HG03439 (cell line): ENCODE data around the gene ANKFN1.

Source experiments
- ATAC-seq: cut with Tn5 transposase; IDR thresholded peaks from one replicate; pipeline ENCODE4 v1.9.1; 2021; ENCODE audit warnings: mild to moderate bottlenecking, moderate library complexity; ENCODE audit not compliant: unreplicated experiment

The ANKFN1 gene

GRCh38 chr17:56152874-56153602 lies at the start of gene ANKFN1:
Gene ANKFN1, plus strand, starts transcription at chr17:56153475. Its CDS starts 59,193 bp downstream, at chr17:56212668.
- no peak for ATAC-seq

GRCh38 chr17:56108811-56109284 lies 44.4 kb upstream of the ANKFN1 start:
- no peak for ATAC-seq

- ATAC-seq = no peak
These were observed 43.4 kb upstream of the ANKFN1 start for GRCh38 chr17:56109836-56110235.

- no peak for ATAC-seq
These were observed 42.7 kb upstream of the ANKFN1 start for GRCh38 chr17:56110463-56111135.

- no peak for ATAC-seq
These were observed 41.4 kb upstream of the ANKFN1 start for GRCh38 chr17:56111706-56112485.

- ATAC-seq = no peak
These were observed 39.8 kb upstream of the ANKFN1 start for GRCh38 chr17:56113486-56113885.

GRCh38 chr17:56114469-56114868 lies 38.8 kb upstream of the ANKFN1 start:
- no peak for ATAC-seq

- ATAC-seq = no peak
These were observed 34.1 kb upstream of the ANKFN1 start for GRCh38 chr17:56119191-56119590.

GRCh38 chr17:56119936-56120335 lies 33.3 kb upstream of the ANKFN1 start:
- no peak for ATAC-seq

GRCh38 chr17:56121191-56122051 lies 31.9 kb upstream of the ANKFN1 start:
- ATAC-seq = no peak

GRCh38 chr17:56125830-56126819 lies 27.1 kb upstream of the ANKFN1 start:
- ATAC-seq = no peak

GRCh38 chr17:56130026-56130425 lies 23.2 kb upstream of the ANKFN1 start:
- no peak for ATAC-seq

- no peak for ATAC-seq
These were observed 22.6 kb upstream of the ANKFN1 start for GRCh38 chr17:56130631-56131030.

GRCh38 chr17:56131431-56131830 lies 21.8 kb upstream of the ANKFN1 start:
- no peak for ATAC-seq

GRCh38 chr17:56136301-56136700 lies 17.0 kb upstream of the ANKFN1 start:
- ATAC-seq = no peak

- no peak for ATAC-seq
These were observed 12.0 kb upstream of the ANKFN1 start for GRCh38 chr17:56141046-56141839.

- ATAC-seq = no peak
These were observed 10.9 kb upstream of the ANKFN1 start for GRCh38 chr17:56142325-56142724.

- ATAC-seq = no peak
These were observed 10.5 kb upstream of the ANKFN1 start for GRCh38 chr17:56142781-56143180.

- no peak for ATAC-seq
These were observed 9.1 kb upstream of the ANKFN1 start for GRCh38 chr17:56144223-56144622.
